H1 (cell line): ENCODE results near the gene GNG5. TPM values are rescaled to one million over a fixed set of nuclear protein-coding genes. Genes with fewer than 3 reads are reported as not detected.

Source experiments
- CTCF ChIA-PET: fragments of 300-600 bp; sonication (Branson Sonifier 250); formaldehyde crosslinking; loops from one replicate; lab custom pipeline; 2021; ENCODE audit not compliant: partially characterized antibody; lab: Charles Lee
- POLR2A ChIA-PET: fragments of 300-600 bp; sonication (Branson Sonifier 250); formaldehyde crosslinking; loops from one replicate; lab custom pipeline; 2021; ENCODE audit warnings: inconsistent platforms; ENCODE audit not compliant: partially characterized antibody; lab: Charles Lee
- DNase-seq, 2 experiments: peaks; one replicate each; pipeline versions ENCODE4 v3.0.0 to v3.0.0-alpha.2; 2010 to 2022; ENCODE audit warnings: low spot score in 2 of 2, low read depth in 1 of 2, mixed read lengths in 1 of 2
- FAIRE-seq: peaks from 2 replicates; lab custom pipeline; 2011; peaks lifted over from hg19 to GRCh38; lab: Jason Lieb, UNC
- H2AFZ ChIP-seq: 2 replicates; pipeline ENCODE4 v1.8.1; 2012; ENCODE audit warnings: low read length, inconsistent platforms
- H2AK5ac ChIP-seq: 2 replicates; pipeline ENCODE4 v1.6.1; 2013; ENCODE audit warnings: low read depth, low read length
- H2BK120ac ChIP-seq: replicated peaks from 2 replicates; pipeline ENCODE3; 2013; ENCODE audit warnings: low read depth, low read length, inconsistent platforms
- H2BK12ac ChIP-seq: 2 replicates; pipeline ENCODE4 v1.6.1; 2013; ENCODE audit warnings: low read depth, low read length
- H2BK15ac ChIP-seq: 2 replicates; pipeline ENCODE4 v1.6.1; 2013; ENCODE audit warnings: low read length
- H2BK20ac ChIP-seq: 2 replicates; pipeline ENCODE4 v1.6.1; 2013; ENCODE audit warnings: low read length
- H2BK5ac ChIP-seq: 2 replicates; pipeline ENCODE4 v1.6.1; 2013; ENCODE audit warnings: low read depth, low read length
- H3K14ac ChIP-seq: 2 replicates; pipeline ENCODE4 v1.6.1; 2013; ENCODE audit warnings: inconsistent platforms; ENCODE audit not compliant: insufficient read length
- H3K18ac ChIP-seq: 2 replicates; pipeline ENCODE4 v1.6.1; 2013; ENCODE audit warnings: low read length; ENCODE audit errors: extremely low read depth
- H3K23ac ChIP-seq: 2 replicates; pipeline ENCODE4 v1.6.1; 2013; ENCODE audit warnings: inconsistent platforms; ENCODE audit not compliant: insufficient read length
- H3K23me2 ChIP-seq: 2 replicates; pipeline ENCODE4 v1.6.1; 2013; ENCODE audit warnings: low read depth, low read length
- H3K27ac ChIP-seq: 2 replicates; pipeline ENCODE4 v1.6.1; 2011; ENCODE audit warnings: low read depth, low read length, inconsistent platforms
- H3K27me3 ChIP-seq, 4 experiments: replicated peaks in 1 of 4; 1 replicate in 1 of 4; 2 replicates in 3 of 4; pipeline versions ENCODE4 v1.6.1 to v1.8.1; 2011 to 2013; ENCODE audit warnings: low read length in 3 of 4, mild to moderate bottlenecking in 3 of 4, inconsistent platforms in 2 of 4, mixed read lengths in 2 of 4, moderate library complexity in 1 of 4; ENCODE audit not compliant: control insufficient read depth in 3 of 4, insufficient read depth in 3 of 4; ENCODE audit errors: extremely low read depth in 1 of 4
- H3K36me3 ChIP-seq, 4 experiments: 2 replicates each; pipeline versions ENCODE4 v1.6.1 to v1.8.1; 2011 to 2013; ENCODE audit warnings: mild to moderate bottlenecking in 4 of 4, low read length in 3 of 4, moderate library complexity in 2 of 4, control low read depth in 1 of 4, inconsistent platforms in 1 of 4; ENCODE audit not compliant: insufficient read depth in 4 of 4, control insufficient read depth in 2 of 4
- H3K4ac ChIP-seq: replicated peaks from 2 replicates; pipeline ENCODE3; 2013; ENCODE audit warnings: low read length, low read depth, mixed read lengths, inconsistent platforms; ENCODE audit not compliant: insufficient read length
- H3K4me1 ChIP-seq, 4 experiments: replicated peaks in 1 of 4; 1 replicate in 1 of 4; 2 replicates in 3 of 4; pipeline versions ENCODE4 v1.6.1 to v1.8.1; 2011 to 2013; ENCODE audit warnings: low read length in 3 of 4, inconsistent platforms in 2 of 4, mixed read lengths in 1 of 4; ENCODE audit not compliant: insufficient read depth in 4 of 4, control insufficient read depth in 3 of 4
- H3K4me2 ChIP-seq, 2 experiments: 2 replicates each; pipeline versions ENCODE4 v1.6.1 to v1.8.1; 2011 to 2013; ENCODE audit warnings: low read depth in 2 of 2, low read length in 2 of 2, control low read depth in 1 of 2, inconsistent platforms in 1 of 2, mild to moderate bottlenecking in 1 of 2; ENCODE audit not compliant: insufficient read depth in 1 of 2
- H3K4me3 ChIP-seq, 4 experiments: fragments of 200-600, 300-600 bp in 1 of 4; sonication (generic), shearing (Covaris generic), sonication (Bioruptor Twin) in 1 of 4; 2 replicates each; pipeline versions ENCODE4 v1.5.1 to v1.8.1; 2011 to 2016; ENCODE audit warnings: low read length in 4 of 4, low read depth in 3 of 4, control low read depth in 2 of 4, inconsistent platforms in 2 of 4, mild to moderate bottlenecking in 2 of 4, mixed read lengths in 1 of 4, moderate library complexity in 1 of 4; ENCODE audit not compliant: insufficient read depth in 2 of 4; ENCODE audit errors: extremely low read depth in 1 of 4
- H3K56ac ChIP-seq: replicated peaks from 2 replicates; pipeline ENCODE3; 2013; ENCODE audit warnings: low read depth, mild to moderate bottlenecking, mixed read lengths, low read length, inconsistent platforms; ENCODE audit not compliant: insufficient read length
- H3K79me1 ChIP-seq: 2 replicates; pipeline ENCODE4 v1.6.1; 2013; ENCODE audit warnings: low read depth, low read length, control low read depth
- H3K79me2 ChIP-seq, 2 experiments: 2 replicates each; pipeline versions ENCODE4 v1.6.1 to v1.8.1; 2012 to 2013; ENCODE audit warnings: low read length in 2 of 2, mild to moderate bottlenecking in 2 of 2, inconsistent platforms in 1 of 2; ENCODE audit not compliant: insufficient read depth in 2 of 2, control insufficient read depth in 1 of 2
- H3K9ac ChIP-seq, 4 experiments: replicated peaks in 1 of 4; 1 replicate in 1 of 4; 2 replicates in 3 of 4; pipeline versions ENCODE4 v1.6.1 to v1.8.1; 2011 to 2013; ENCODE audit warnings: low read depth in 3 of 4, low read length in 3 of 4, control low read depth in 2 of 4, mild to moderate bottlenecking in 2 of 4, moderate library complexity in 2 of 4, inconsistent platforms in 1 of 4; ENCODE audit errors: extremely low read depth in 1 of 4
- H3K9me3 ChIP-seq, 2 experiments: 2 replicates each; pipeline versions ENCODE4 v1.6.1 to v1.8.1; 2012 to 2013; ENCODE audit warnings: mild to moderate bottlenecking in 2 of 2, moderate library complexity in 2 of 2, control low read depth in 1 of 2, inconsistent platforms in 1 of 2, low read depth in 1 of 2, low read length in 1 of 2, mixed read lengths in 1 of 2; ENCODE audit not compliant: insufficient read depth in 2 of 2
- H4K20me1 ChIP-seq, 2 experiments: replicated peaks in 1 of 2; 2 replicates each; pipeline versions ENCODE3 to v1.8.1; 2011 to 2013; ENCODE audit warnings: inconsistent platforms in 2 of 2, low read length in 2 of 2, mild to moderate bottlenecking in 1 of 2; ENCODE audit not compliant: insufficient read depth in 2 of 2, control insufficient read depth in 1 of 2
- H4K5ac ChIP-seq: 2 replicates; pipeline ENCODE4 v1.6.1; 2013; ENCODE audit warnings: low read length, low read depth, mixed read lengths, inconsistent platforms; ENCODE audit not compliant: insufficient read length
- H4K8ac ChIP-seq: 2 replicates; pipeline ENCODE4 v1.8.0; 2013; ENCODE audit warnings: mild to moderate bottlenecking, moderate library complexity, low read length, inconsistent platforms; ENCODE audit not compliant: insufficient read depth; ENCODE audit errors: extremely low read depth
- H4K91ac ChIP-seq: replicated peaks from 2 replicates; pipeline ENCODE3; 2013; ENCODE audit warnings: low read length, mixed read lengths, inconsistent platforms; ENCODE audit not compliant: insufficient read length
- CTBP2 ChIP-seq: IDR thresholded peaks from 2 replicates; pipeline ENCODE4 v1.7.0; 2011; ENCODE audit warnings: borderline replicate concordance, mild to moderate bottlenecking, moderate library complexity, mixed read lengths, low read length; ENCODE audit not compliant: insufficient read depth, insufficient read length
- EP300 ChIP-seq, 2 experiments: IDR thresholded peaks; 1 replicate in 1 of 2; 2 replicates in 1 of 2; pipeline ENCODE4 v1.6.1; 2011 to 2012; ENCODE audit warnings: low read depth in 2 of 2, low read length in 2 of 2, mild to moderate bottlenecking in 2 of 2, borderline replicate concordance in 1 of 2, inconsistent platforms in 1 of 2, moderate library complexity in 1 of 2
- GTF2F1 ChIP-seq: IDR thresholded peaks from 2 replicates; pipeline ENCODE4 v1.6.1; 2012; ENCODE audit warnings: low read depth, low read length, improper control_type of control experiment, borderline replicate concordance
- HDAC2 ChIP-seq, 2 experiments: fragments of 300-600 bp in 1 of 2; sonication (generic) in 1 of 2; IDR thresholded peaks; 2 replicates each; pipeline ENCODE4 v1.6.1; 2011 to 2012; ENCODE audit warnings: low read depth in 2 of 2, low read length in 2 of 2, mild to moderate bottlenecking in 2 of 2, moderate library complexity in 2 of 2, borderline replicate concordance in 1 of 2, inconsistent platforms in 1 of 2
- KDM1A ChIP-seq: fragments of 200-600, 300-600 bp; sonication (generic); IDR thresholded peaks from 2 replicates; pipeline ENCODE4 v1.7.1; 2016; ENCODE audit warnings: mild to moderate bottlenecking, low read length, borderline replicate concordance
- NRF1 ChIP-seq: IDR thresholded peaks from 2 replicates; pipeline ENCODE4 v1.6.1; 2011; ENCODE audit warnings: mild to moderate bottlenecking, low read depth, low read length, improper control_type of control experiment
- SRF ChIP-seq: IDR thresholded peaks from 2 replicates; pipeline ENCODE4 v1.6.1; 2011; ENCODE audit warnings: mild to moderate bottlenecking, low read depth, low read length, moderate library complexity
- TAF1 ChIP-seq: IDR thresholded peaks from 2 replicates; pipeline ENCODE4 v1.6.1; 2011; ENCODE audit warnings: mild to moderate bottlenecking, low read depth, low read length
- WGBS, 2 experiments: shearing (Covaris generic) in 1 of 2; methylation state at CpG; one replicate each; pipeline versions ENCODE4 v1.1.6 to v1.1.7; 2013 to 2015; ENCODE audit warnings: low lambda C conversion rate in 2 of 2, mixed read lengths in 2 of 2, inconsistent platforms in 1 of 2, low coverage in 1 of 2, missing lambda C conversion rate in 1 of 2; ENCODE audit not compliant: insufficient replicate concordance in 2 of 2, insufficient coverage in 1 of 2, insufficient read length in 1 of 2; ENCODE audit errors: extremely low coverage in 1 of 2, missing lambda C conversion rate in 1 of 2; 5-methylcytosine and 5-hydroxymethylcytosine counted together
- polyA plus RNA-seq, 7 experiments: library from polyadenylated mRNA; depleted of rRNA in 3 of 7; stranded (reverse) in 5 of 7; unstranded in 2 of 7; fragments of >200 nt in 5 of 7; fragments of 200-250 nt in 2 of 7; gene quantifications; 1 replicate in 5 of 7; 2 replicates in 1 of 7; 4 replicates in 1 of 7; pipeline versions ENCODE4 v1.2.1 to v1.2.3, GENCODE V29; 2011 to 2013; ENCODE audit warnings: missing spikeins in 2 of 7, mixed read lengths in 2 of 7
- total RNA-seq: library from RNA; stranded (reverse); fragmentation: NEBNext Ultra II Directional; extraction: Animal tissue kit (Norgen Biotek cat#: 25700); gene quantifications from 2 replicates; pipeline ENCODE4 v1.2.1, GENCODE V29; 2021

GNG5 gene
- total and polyA plus RNA-seq, 2 of the 8 experiments (the other 6 are each of a cell fraction or from before 2014, with no cell fraction given) = 94.0 to 104 TPM

DNA sequence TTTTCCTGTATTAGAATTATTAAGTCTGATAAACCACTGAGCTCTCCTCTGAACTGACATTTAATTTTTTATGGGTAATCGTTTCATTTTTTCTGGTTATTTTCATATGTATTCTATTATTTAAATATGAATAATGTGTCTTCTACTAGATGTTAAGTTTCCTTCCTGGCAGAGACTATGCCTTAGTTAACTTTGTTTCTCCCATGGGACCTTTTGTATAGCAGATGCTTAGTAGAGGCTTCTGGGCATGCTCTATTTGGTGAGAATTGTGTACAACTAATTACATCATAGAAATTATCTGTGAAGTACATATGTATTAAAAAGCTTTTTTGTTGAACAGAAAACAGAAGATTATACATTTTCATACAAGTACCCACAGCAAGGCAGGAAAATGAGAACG lies 44.4 kb upstream of the GNG5 start:
- no peaks in the 10 kb centered on the region; a peak in 1 of 7 replicates for H3K27me3 ChIP-seq
- no peak overlapping the region for H2BK5ac ChIP-seq
- H2BK12ac ChIP-seq = no peak overlapping the region
- no peak overlapping the region for H4K5ac ChIP-seq
- no peak overlapping the region for H2AFZ ChIP-seq
- no peak overlapping the region for H4K91ac ChIP-seq
- H3K23me2 ChIP-seq = no peaks in the 10 kb centered on the region
- no peaks in the 10 kb centered on the region for H3K79me2 ChIP-seq
- H2AK5ac ChIP-seq = no peak overlapping the region
- H3K27ac ChIP-seq = no peak overlapping the region
- H3K18ac ChIP-seq = no peak overlapping the region
- no peak overlapping the region for H3K23ac ChIP-seq
- no peak overlapping the region for H3K4ac ChIP-seq
- CTCF ChIA-PET = interaction anchor here (0.6 to 0.9 kb wide), 3 partner anchors 9 to 221 kb away, joined by 3 read pairs; no protein-coding TSS in a partner anchor
- POLR2A ChIA-PET = interaction anchor here (1.3 kb wide), 1 partner anchor 22 kb away, joined by 3 read pairs; no protein-coding TSS in a partner anchor
- FAIRE-seq = no peak
- WGBS, 2 experiments = 88% methylated on average over 2 of the region's 2 CpGs; no CpG with 5 or more reads in 1 of the 2 experiments
- no peak overlapping the region for H3K56ac ChIP-seq
- H3K4me2 ChIP-seq = no peak overlapping the region
- no peaks in the 10 kb centered on the region for H3K4me1 ChIP-seq
- H2BK15ac ChIP-seq = no peak overlapping the region
- H4K8ac ChIP-seq = no peak overlapping the region
- no peaks in the 10 kb centered on the region for H3K79me1 ChIP-seq
- H3K36me3 ChIP-seq = no peaks in the 10 kb centered on the region
- no peak overlapping the region for H2BK120ac ChIP-seq
- H2BK20ac ChIP-seq = no peak overlapping the region
- no peaks in the 10 kb centered on the region for H3K9me3 ChIP-seq
- no peak for DNase-seq
- no peaks in the 10 kb centered on the region for H4K20me1 ChIP-seq
- no peak overlapping the region for H3K9ac ChIP-seq
- no peak overlapping the region for H3K14ac ChIP-seq
- no peak overlapping the region for H3K4me3 ChIP-seq
- TF ChIP-seq HDAC2 (IDR thresholded peaks at IDR 0.05; ENCODE audit: borderline replicate concordance in 1 of 2, low read depth in 2 of 2, low read length in 2 of 2) = no peak
- TF ChIP-seq TAF1 = no peak
- no peak for TF ChIP-seq GTF2F1
- TF ChIP-seq KDM1A = no peak
- no peak for TF ChIP-seq SRF
- no peak for TF ChIP-seq NRF1
- TF ChIP-seq EP300 (IDR thresholded peaks at IDR 0.05; ENCODE audit: borderline replicate concordance in 1 of 2, low read depth in 2 of 2, low read length in 2 of 2) = no peak
- TF ChIP-seq CTBP2 = no peak
